ENCODE measurements around the gene INPP5A. TPM values are rescaled to one million over a fixed set of nuclear protein-coding genes. Genes with fewer than 3 reads are reported as not detected.

The INPP5A gene
- total RNA-seq, 1 experiment from 2014 or later: 14.7 TPM

- Mint-ChIP-seq H3K36me3 (ENCODE audit: insufficient read depth, unreplicated experiment) (peaks cover 12% of the 10 kb centered on the region), H3K4me1 (ENCODE audit: insufficient read depth, unreplicated experiment) (no peaks in the 10 kb centered on the region), H3K27ac (ENCODE audit: low read depth, unreplicated experiment) (no peak overlapping the region), H3K27me3 (ENCODE audit: insufficient read depth, unreplicated experiment) (no peaks in the 10 kb centered on the region), H3K9me3 (ENCODE audit: unreplicated experiment) (no peaks in the 10 kb centered on the region), H3K4me3 (ENCODE audit: unreplicated experiment) (no peak overlapping the region)
- CTCF ChIA-PET: no interaction called here
- POLR2A ChIA-PET: interaction anchor here (0.6 kb wide), 1 partner anchor 289 kb away, joined by 3 read pairs; no protein-coding TSS in a partner anchor
- intact Hi-C loops (cut with micrococcal nuclease): no loop called here
- no peak for TF ChIP-seq CTCF (IDR thresholded peaks at IDR 0.05; ENCODE audit: unreplicated experiment)
- no TSS peak for BruUV-seq (replicated peaks)
- no peak for DNase-seq (ENCODE audit: unreplicated experiment)
These were observed 80.1 kb downstream of the INPP5A start for GRCh38 chr10:132617737-132618052.

GRCh38 chr10:132618158-132618919, 80.8 kb downstream of the INPP5A start:
- BruUV-seq (replicated peaks): no TSS peak
- H3K36me3 Mint-ChIP-seq (ENCODE audit: insufficient read depth, unreplicated experiment): peaks cover 12% of the 10 kb centered on the region
- no peak for DNase-seq (ENCODE audit: unreplicated experiment)
- no peaks in the 10 kb centered on the region for H3K4me1 Mint-ChIP-seq (ENCODE audit: insufficient read depth, unreplicated experiment)
- POLR2A ChIA-PET: interaction anchor here (0.6 kb wide), 1 partner anchor 290 kb away, joined by 3 read pairs; no protein-coding TSS in a partner anchor
- no peak for TF ChIP-seq CTCF (IDR thresholded peaks at IDR 0.05; ENCODE audit: unreplicated experiment)
- H3K9me3 Mint-ChIP-seq (ENCODE audit: unreplicated experiment): no peaks in the 10 kb centered on the region
- H3K4me3 Mint-ChIP-seq (ENCODE audit: unreplicated experiment): no peak overlapping the region
- intact Hi-C loops (cut with micrococcal nuclease): no loop called here
- H3K27me3 Mint-ChIP-seq (ENCODE audit: insufficient read depth, unreplicated experiment): no peaks in the 10 kb centered on the region
- no peak overlapping the region for H3K27ac Mint-ChIP-seq (ENCODE audit: low read depth, unreplicated experiment)
- CTCF ChIA-PET: no interaction called here

- ChIA-PET CTCF (no interaction called here), POLR2A (no interaction called here)
- no TSS peak for BruUV-seq (replicated peaks)
- H3K4me1 Mint-ChIP-seq (ENCODE audit: insufficient read depth, unreplicated experiment): no peaks in the 10 kb centered on the region
- TF ChIP-seq CTCF (IDR thresholded peaks at IDR 0.05; ENCODE audit: unreplicated experiment): no peak
- H3K27me3 Mint-ChIP-seq (ENCODE audit: insufficient read depth, unreplicated experiment): no peaks in the 10 kb centered on the region
- no peak for DNase-seq (ENCODE audit: unreplicated experiment)
- H3K4me3 Mint-ChIP-seq (ENCODE audit: unreplicated experiment): no peak overlapping the region
- intact Hi-C loops (cut with micrococcal nuclease): no loop called here
- H3K36me3 Mint-ChIP-seq (ENCODE audit: insufficient read depth, unreplicated experiment): peaks cover 7% of the 10 kb centered on the region
- H3K9me3 Mint-ChIP-seq (ENCODE audit: unreplicated experiment): no peaks in the 10 kb centered on the region
- H3K27ac Mint-ChIP-seq (ENCODE audit: low read depth, unreplicated experiment): no peak overlapping the region
These were observed 82.3 kb downstream of the INPP5A start for GRCh38 chr10:132619927-132620326.

GRCh38 chr10:132624061-132624846, 86.7 kb downstream of the INPP5A start:
- Mint-ChIP-seq H3K9me3 (ENCODE audit: unreplicated experiment) (no peaks in the 10 kb centered on the region), H3K36me3 (ENCODE audit: insufficient read depth, unreplicated experiment) (no peaks in the 10 kb centered on the region), H3K27ac (ENCODE audit: low read depth, unreplicated experiment) (no peak overlapping the region), H3K27me3 (ENCODE audit: insufficient read depth, unreplicated experiment) (no peaks in the 10 kb centered on the region), H3K4me1 (ENCODE audit: insufficient read depth, unreplicated experiment) (no peaks in the 10 kb centered on the region), H3K4me3 (ENCODE audit: unreplicated experiment) (no peak overlapping the region)
- BruUV-seq (replicated peaks): no TSS peak
- TF ChIP-seq CTCF (IDR thresholded peaks at IDR 0.05; ENCODE audit: unreplicated experiment): no peak
- intact Hi-C loops (cut with micrococcal nuclease): no loop called here
- no peak for DNase-seq (ENCODE audit: unreplicated experiment)
- POLR2A ChIA-PET: interaction anchor here (1.4 kb wide), 1 partner anchor 9 kb away, joined by 5 read pairs; no protein-coding TSS in a partner anchor
- CTCF ChIA-PET: no interaction called here
